ENCODE data around the gene POLR2I. TPM values are rescaled to one million over a fixed set of nuclear protein-coding genes. Genes with fewer than 3 reads are reported as not detected.

The POLR2I gene
- total and polyA plus RNA-seq, 9 of the 15 experiments (the other 6 are each of a cell fraction or from before 2014, with no cell fraction given): 28.0 to 283 (median 123) TPM

- TF ChIP-seq E2F6 (IDR thresholded peaks at IDR 0.05; ENCODE audit: borderline replicate concordance in 1 of 2, extremely low read depth in 1 of 2, insufficient read depth in 1 of 2, insufficient read length in 1 of 2, low read depth in 1 of 2, low read length in 1 of 2, poor library complexity in 1 of 2, severe bottlenecking in 1 of 2) (peak; percentile 25 to 42), ZBTB7A (IDR thresholded peaks at IDR 0.05; ENCODE audit: borderline replicate concordance, control insufficient read depth, low read depth, low read length) (peak; percentile 69; the same call in 1 of the 2 replicates), ZNF143 (CRISPR knock-in tag; IDR thresholded peaks at IDR 0.05) (no peak), SRSF1 (IDR thresholded peaks at IDR 0.05; ENCODE audit: low read depth, low read length) (no peak)
Measured at GRCh38 chr19:36103842-36104552, 10.7 kb downstream of the POLR2I start (continued).

- peaks cover 8% of the 10 kb centered on the region for H3K9me1 ChIP-seq (ENCODE audit: control insufficient read depth, insufficient read depth, low read length)
- peak overlapping the region; percentile 31; the same call in 1 of the 3 replicates for H3K27ac ChIP-seq (ENCODE audit: extremely low read depth, low read depth, low read length)
- H2AFZ ChIP-seq (ENCODE audit: low read depth, low read length): no peak overlapping the region
- H3K27me3 ChIP-seq (ENCODE audit: control insufficient read depth in 2 of 2, insufficient read depth in 2 of 2, low read length in 2 of 2): no peaks in the 10 kb centered on the region
- intact Hi-C loops (cut with micrococcal nuclease) (no loop called here), in situ Hi-C loops (cut with MboI) (no loop called here)
- ChIA-PET CTCF (ENCODE audit: low intra/inter-chr PET ratio) (no interaction called here), POLR2A (interaction anchor here (0.9 to 3.5 kb wide), 4 partner anchors 8 to 47 kb away, joined by 3 to 10 read pairs (median 8); partner anchors contain the start of gene POLR2I)
- FAIRE-seq: no peak
- H3K36me3 ChIP-seq (ENCODE audit: control insufficient read depth, insufficient read depth, low read length): peaks cover 84% of the 10 kb centered on the region
- peak overlapping the region in 1 of 2 experiments; percentile 84; a peak in 2 of 4 replicates for H3K9ac ChIP-seq (ENCODE audit: insufficient read depth in 1 of 2, low read depth in 2 of 2, low read length in 2 of 2)
- BruUV-seq (replicated peaks): no TSS peak
- H3K4me3 ChIP-seq: no peak overlapping the region
- no peaks in the 10 kb centered on the region for H3K9me3 ChIP-seq (replicated peaks; ENCODE audit: control insufficient read depth, insufficient read depth, low read depth, low read length)
- ATAC-seq: no peak
- TF ChIP-seq MCM5 (IDR thresholded peaks at IDR 0.05; ENCODE audit: low read depth) (no peak), SIN3B (IDR thresholded peaks at IDR 0.05; ENCODE audit: low read depth) (no peak), POLR2A (conservative IDR thresholded peaks at IDR 0.05) (no peak), MNT (conservative IDR thresholded peaks at IDR 0.05) (no peak), AFF4 (CRISPR knock-in tag; IDR thresholded peaks at IDR 0.05) (no peak)
- DNase-seq (ENCODE audit: extremely low read depth in 1 of 4, low spot score in 3 of 4): no peak
- H4K20me1 ChIP-seq (replicated peaks; ENCODE audit: control insufficient read depth, insufficient read depth, low read length): no peaks in the 10 kb centered on the region
- peaks cover 15 to 54% of the 10 kb centered on the region in 2 experiments; a peak in 4 of 5 replicates for H3K4me1 ChIP-seq (replicated peaks in 1 of 2; ENCODE audit: control insufficient read depth in 2 of 2, insufficient read depth in 2 of 2, low read length in 2 of 2)
- 94% methylated on average over 21 of the region's 24 CpGs for WGBS (ENCODE audit: insufficient coverage, low coverage, missing lambda C conversion rate)
- H3K79me2 ChIP-seq (ENCODE audit: control insufficient read depth, insufficient read depth, low read length): no peaks in the 10 kb centered on the region
- H3K4me2 ChIP-seq (ENCODE audit: insufficient read depth, low read length): no peak overlapping the region
Measured at GRCh38 chr19:36103040-36103626, 11.5 kb downstream of the POLR2I start.

Data from K562 (cell line).